Bronchus fibroblast of lung (primary cell): ENCODE results near the gene RELCH. TPM values are rescaled to one million over a fixed set of nuclear protein-coding genes. Genes with fewer than 3 reads are reported as not detected.

Source experiments
- total RNA-seq: library from RNA; depleted of rRNA; stranded (reverse); fragments of >200 nt; gene quantifications from 2 replicates; pipeline ENCODE4 v1.2.3, GENCODE V29; 2015

The RELCH gene
- total RNA-seq, result 13.7 and 18.0 TPM in 2 replicates

GRCh38 chr18:62186774-62187542 lies at the start of gene RELCH, which contains the start of gene PIGN:
TSS of gene RELCH (plus strand) at chr18:62187255. CDS start at chr18:62187506, 251 bp downstream.
TSS of gene PIGN (minus strand) at chr18:62187056. CDS start at chr18:62161353, 25,703 bp downstream.

GRCh38 chr18:62324917-62325805 lies 138.1 kb downstream of the RELCH start, which contains the start of gene TNFRSF11A:
TSS of gene TNFRSF11A (plus strand) at chr18:62325310. CDS start at chr18:62325353, 43 bp downstream.

Other genes with a start within 250 kb of the RELCH start
- gene PIGN, start 199 bp upstream of the RELCH start, total RNA-seq, result 11.1 and 12.8 TPM in 2 replicates
- gene TNFRSF11A, start 138.1 kb downstream of the RELCH start, total RNA-seq, result 0.17 and 0.30 TPM in 2 replicates